Adrenal gland (tissue), 5 donors: Measurements from ENCODE around the gene PSMD3.

Experiments used
- CTCF ChIP-seq, 6 experiments: fragments of 450-650 bp in 4 of 6; fragments of 200-600 bp in 2 of 6; sonication (generic) in 1 of 6; IDR thresholded peaks; 1 replicate in 5 of 6; 2 replicates in 1 of 6; pipeline versions ENCODE4 v1.5.1 to v1.8.0; 2016 to 2021; ENCODE audit warnings: antibody characterized with exemption in 6 of 6, mild to moderate bottlenecking in 2 of 6, moderate library complexity in 1 of 6
- POLR2A ChIP-seq, 2 donors: fragments of 450-650 bp; IDR thresholded peaks; one replicate each; pipeline ENCODE4 v1.6.1; 2017; ENCODE audit warnings: antibody characterized with exemption in 2 of 2, mild to moderate bottlenecking in 2 of 2, moderate library complexity in 1 of 2
- donor health status: DM: no; HTN: no; CAD: no.

- TF ChIP-seq POLR2A (IDR thresholded peaks at IDR 0.05) (no peak), CTCF (IDR thresholded peaks at IDR 0.05) (no peak)
Observed at GRCh38 chr17:39972271-39972670, 8.3 kb upstream of the PSMD3 start.
